NCI-H146 (cell line): ENCODE results near the gene KIAA1217.
A peak's percentile ranks its signal among the peaks of the same experiment; 100 is the strongest.

Experiments
- DNase-seq: peaks from one replicate; lab custom pipeline; 2025; lab: John Stamatoyannopoulos, UW

Gene KIAA1217

GRCh38 chr10:24247841-24248240, 38.9 kb downstream of the KIAA1217 start:
- DNase-seq = no peak

- no peak for DNase-seq
Measured at GRCh38 chr10:24249829-24250415, 41.0 kb downstream of the KIAA1217 start.

GRCh38 chr10:24251547-24251946, 42.6 kb downstream of the KIAA1217 start:
- no peak for DNase-seq

DNA sequence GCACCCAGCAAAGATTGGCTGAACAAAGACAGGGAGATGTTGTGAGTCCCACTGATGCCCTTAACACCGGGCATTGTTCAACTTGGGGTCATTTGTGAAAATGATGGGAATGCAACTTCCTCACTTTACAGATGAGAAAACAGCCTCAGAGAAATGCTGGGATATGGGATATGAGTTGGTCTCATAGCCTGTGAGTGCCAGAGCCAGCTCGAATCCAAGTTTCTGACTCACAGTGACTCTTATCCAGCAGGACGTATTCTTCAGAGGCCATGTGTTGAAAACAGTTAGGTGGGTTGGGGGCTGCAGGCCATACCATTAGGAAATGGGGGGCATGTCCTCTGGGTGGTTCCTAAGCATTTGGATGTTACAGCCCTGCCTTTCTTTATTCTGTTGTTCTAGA, 45.2 kb downstream of the KIAA1217 start:
- no peak for DNase-seq

- peak; percentile 10 for DNase-seq
Measured at GRCh38 chr10:24255115-24255880, 46.4 kb downstream of the KIAA1217 start.

GRCh38 chr10:24255881-24256311, 47.0 kb downstream of the KIAA1217 start:
- no peak for DNase-seq

GRCh38 chr10:24256619-24257107, 47.7 kb downstream of the KIAA1217 start:
- DNase-seq = no peak

DNA sequence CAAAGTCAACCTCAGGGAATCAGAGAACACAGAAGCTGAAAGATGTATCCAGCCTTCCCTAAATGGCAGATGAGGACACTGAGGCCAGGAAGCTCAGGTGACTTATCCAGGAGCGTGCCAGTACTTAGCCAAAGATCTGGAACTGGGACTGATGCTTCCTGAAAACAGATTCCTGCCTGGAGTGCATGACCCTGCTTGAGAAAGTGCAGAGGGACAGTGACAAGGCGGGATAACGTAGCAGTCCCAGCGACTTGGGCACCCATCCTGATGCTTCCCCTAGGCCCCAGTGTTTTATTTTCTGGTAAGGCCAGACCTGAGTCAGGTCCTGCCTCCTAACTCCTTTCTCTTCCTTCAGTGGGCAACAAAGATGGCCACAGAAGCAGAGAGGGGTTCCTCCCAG, 48.6 kb downstream of the KIAA1217 start:
- DNase-seq = no peak

- DNase-seq = no peak
Measured at GRCh38 chr10:24259365-24260130, 50.6 kb downstream of the KIAA1217 start.

DNA sequence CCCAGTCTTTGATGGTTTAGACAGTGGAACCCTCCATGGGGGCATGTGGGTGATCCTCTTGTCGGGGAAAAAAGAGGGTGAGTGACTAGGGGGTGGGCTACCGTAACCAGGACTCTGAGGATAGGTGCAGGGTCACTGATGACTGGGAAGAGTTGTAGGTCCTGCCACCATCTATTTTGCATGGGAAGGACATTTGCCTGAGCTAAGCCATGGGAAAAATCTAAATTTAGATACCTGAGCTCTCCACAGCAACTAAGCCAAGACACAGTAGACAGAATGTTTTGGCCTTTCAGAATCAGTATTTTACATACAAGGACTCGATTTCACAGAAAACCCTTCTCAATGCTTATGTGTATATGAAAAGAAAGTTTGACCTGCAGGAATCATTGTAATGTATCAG, 52.7 kb downstream of the KIAA1217 start:
- no peak for DNase-seq

DNA sequence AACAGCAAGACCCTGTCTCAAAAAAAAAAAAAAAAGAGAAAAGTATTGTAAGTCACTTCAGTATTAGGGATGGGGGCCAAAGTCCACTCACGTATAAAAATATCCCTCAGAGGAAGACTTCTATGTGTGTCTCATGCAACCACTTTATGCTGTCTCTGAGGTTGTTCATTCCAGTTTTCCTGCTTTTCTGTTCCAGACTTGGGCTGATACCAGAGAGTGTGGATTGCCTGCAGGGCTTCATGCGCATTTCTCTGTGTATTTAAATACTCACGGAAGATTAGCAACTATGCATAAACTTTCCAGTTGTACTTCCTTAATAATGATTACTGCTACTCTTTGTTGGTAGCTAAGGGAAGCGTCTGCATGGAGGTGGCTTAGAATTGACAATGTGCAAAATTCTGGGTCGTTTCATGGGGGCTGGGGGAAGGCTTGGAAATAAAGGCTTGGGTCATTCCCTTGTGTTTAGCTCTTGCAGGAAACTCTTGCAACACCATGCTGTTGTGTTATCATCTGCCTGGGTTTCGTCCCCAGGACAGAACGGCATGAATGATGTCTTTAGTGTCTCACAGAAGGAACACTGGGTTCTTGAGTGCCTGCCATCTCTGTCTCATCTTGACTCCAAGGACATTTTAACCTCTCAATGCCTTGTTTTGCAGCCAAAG, 54.1 kb downstream of the KIAA1217 start:
- DNase-seq = no peak

DNA sequence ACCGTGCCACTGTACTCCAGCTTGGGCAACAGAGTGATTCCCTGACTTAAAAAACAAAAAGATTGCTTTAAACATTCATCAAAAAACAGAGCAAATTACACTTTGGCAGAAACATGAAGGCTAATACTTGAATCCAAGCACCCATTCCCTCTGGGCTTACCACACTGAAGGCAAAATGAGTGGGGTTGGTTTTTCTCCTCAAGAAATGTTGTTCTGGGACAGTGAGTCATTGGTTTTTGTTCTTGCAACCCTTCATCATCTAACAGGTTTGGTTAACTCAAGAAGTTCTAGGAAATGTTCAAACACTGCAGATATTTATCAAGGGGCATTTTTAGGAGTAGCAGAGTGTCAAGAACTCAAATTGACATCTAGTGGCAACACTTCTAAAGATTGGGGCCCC, 60.5 kb downstream of the KIAA1217 start:
- DNase-seq = no peak

- DNase-seq = no peak
Measured at GRCh38 chr10:24272374-24272773, 63.4 kb downstream of the KIAA1217 start.

DNA sequence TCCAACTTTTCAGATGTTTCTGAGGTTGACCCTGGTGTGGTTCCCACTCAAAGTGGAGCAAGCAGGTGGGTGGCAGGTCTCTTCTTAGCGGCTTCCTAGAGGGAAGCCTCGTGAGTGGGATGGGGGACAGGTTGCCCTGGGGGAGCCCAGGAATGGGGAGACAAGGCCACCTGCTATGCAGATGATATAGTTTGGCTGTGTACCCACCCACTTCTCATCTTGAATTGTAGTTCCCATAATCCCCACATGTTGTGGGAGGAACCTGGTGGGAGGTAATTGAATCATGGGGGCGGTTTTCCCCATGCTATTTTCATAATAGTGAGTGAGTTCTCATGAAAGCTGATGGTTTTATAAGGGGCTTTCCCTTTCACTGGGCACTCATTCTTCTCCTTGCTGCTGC, 68.3 kb downstream of the KIAA1217 start:
- no peak for DNase-seq

- no peak for DNase-seq
Measured at GRCh38 chr10:24277771-24278170, 68.8 kb downstream of the KIAA1217 start.

- no peak for DNase-seq
Measured at GRCh38 chr10:24278176-24278889, 69.4 kb downstream of the KIAA1217 start.

GRCh38 chr10:24279166-24279565, 70.2 kb downstream of the KIAA1217 start:
- no peak for DNase-seq

DNA sequence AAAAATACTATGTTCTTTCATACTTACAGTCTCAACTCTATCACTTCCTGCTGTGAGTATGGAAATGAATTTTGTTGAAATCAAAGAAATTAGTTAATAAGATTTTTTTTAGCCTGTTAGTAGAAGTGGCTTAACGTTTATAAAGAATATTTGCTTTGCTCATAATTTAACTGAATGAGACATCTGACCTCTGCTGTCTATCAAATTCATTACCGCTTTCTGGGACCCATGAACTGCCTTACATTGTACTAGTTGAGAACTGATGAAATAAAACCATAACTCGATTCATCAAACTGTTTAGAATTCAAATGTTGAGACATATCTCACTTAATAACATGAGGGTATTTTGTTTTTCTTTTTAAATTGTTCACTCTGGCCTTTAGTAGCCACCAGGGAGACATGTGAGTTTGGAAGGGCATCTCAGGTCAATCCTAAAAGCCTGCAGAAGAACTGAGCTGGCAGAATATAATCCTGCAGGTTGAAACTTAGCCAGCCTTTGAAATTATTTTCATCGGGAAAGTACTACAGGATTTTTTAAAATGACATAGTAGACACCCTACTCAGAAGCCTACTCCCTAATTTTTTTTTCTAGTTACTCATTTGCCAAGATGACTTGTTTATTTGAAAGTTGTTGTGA, 78.7 kb downstream of the KIAA1217 start:
- DNase-seq = no peak

DNA sequence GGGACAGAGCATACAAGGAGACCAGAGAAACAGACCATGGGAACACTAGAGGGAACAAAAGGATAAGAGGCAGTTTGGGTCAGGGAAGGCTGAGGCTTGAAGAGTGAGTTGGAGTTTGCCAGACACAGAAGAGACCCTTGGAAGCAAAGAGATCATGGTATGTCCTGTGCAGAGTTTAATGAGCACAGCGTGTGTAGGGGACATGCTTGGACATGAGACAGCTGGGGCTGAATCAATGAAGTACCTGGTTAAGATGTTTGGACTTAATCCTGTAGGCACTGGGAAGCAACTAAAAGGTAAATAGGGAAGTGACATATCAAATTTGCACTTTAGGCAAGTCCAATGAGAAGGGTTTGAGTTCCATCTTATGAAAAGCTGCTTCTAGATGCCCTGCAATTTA, 79.6 kb downstream of the KIAA1217 start:
- no peak for DNase-seq

GRCh38 chr10:24289235-24289634, 80.3 kb downstream of the KIAA1217 start:
- DNase-seq = no peak
